ENCODE data around the gene PMS1.

- TF ChIP-seq SMAD2 (IDR thresholded peaks at IDR 0.05; ENCODE audit: low read depth, low read length): no peak
- TF ChIP-seq ZKSCAN1 (IDR thresholded peaks at IDR 0.05; ENCODE audit: low read depth, low read length): no peak
- TF ChIP-seq SP1 (CRISPR knock-in tag; IDR thresholded peaks at IDR 0.05): no peak
- no peak for TF ChIP-seq ZNF274 (IDR thresholded peaks at IDR 0.05; ENCODE audit: borderline replicate concordance, low read depth, low read length)
- no peak for TF ChIP-seq LARP7 (IDR thresholded peaks at IDR 0.05)
- TF ChIP-seq EHMT2 (IDR thresholded peaks at IDR 0.05): no peak
- TF ChIP-seq POLR2A (conservative IDR thresholded peaks at IDR 0.05): no peak
- TF ChIP-seq HMGN3 (IDR thresholded peaks at IDR 0.05; ENCODE audit: borderline replicate concordance, extremely low read depth, insufficient read length, low read depth, low read length): no peak
- no peak for TF ChIP-seq ZSCAN29 (IDR thresholded peaks at IDR 0.05)
- no peak for TF ChIP-seq ZNF311 (CRISPR knock-in tag; IDR thresholded peaks at IDR 0.05)
These were observed 132.4 kb downstream of the PMS1 start for GRCh38 chr2:189916651-189917050.
